Measurements from ENCODE around the gene CTBP1.
A peak's percentile ranks its signal among the peaks of the same experiment; 100 is the strongest.

CTBP1 gene

GRCh38 chr4:1168191-1169101 is 80.5 kb downstream of the CTBP1 start:
- H3K4me3 ChIP-seq (replicated peaks; ENCODE audit: low read depth, low read length): no peak overlapping the region
- no peak for DNase-seq (ENCODE audit: low read depth)

GRCh38 chr4:1167244-1167949 is 81.5 kb downstream of the CTBP1 start:
- DNase-seq (ENCODE audit: low read depth): peak; percentile 79
- peak overlapping the region; percentile 49 for H3K4me3 ChIP-seq (replicated peaks; ENCODE audit: low read depth, low read length)
- TF ChIP-seq CTCF (IDR thresholded peaks at IDR 0.05; ENCODE audit: low read length, missing control alignments): peak; percentile 86

More at GRCh38 chr4:1168191-1169101, 80.5 kb downstream of the CTBP1 start:
- no peak for TF ChIP-seq CTCF (IDR thresholded peaks at IDR 0.05; ENCODE audit: low read length, missing control alignments)

- no peak overlapping the region for H3K4me3 ChIP-seq (replicated peaks; ENCODE audit: low read depth, low read length)
- no peak for DNase-seq (ENCODE audit: low read depth)
- TF ChIP-seq CTCF (IDR thresholded peaks at IDR 0.05; ENCODE audit: low read length, missing control alignments): no peak
Measured at GRCh38 chr4:1166509-1167243, 82.3 kb downstream of the CTBP1 start.

DNA sequence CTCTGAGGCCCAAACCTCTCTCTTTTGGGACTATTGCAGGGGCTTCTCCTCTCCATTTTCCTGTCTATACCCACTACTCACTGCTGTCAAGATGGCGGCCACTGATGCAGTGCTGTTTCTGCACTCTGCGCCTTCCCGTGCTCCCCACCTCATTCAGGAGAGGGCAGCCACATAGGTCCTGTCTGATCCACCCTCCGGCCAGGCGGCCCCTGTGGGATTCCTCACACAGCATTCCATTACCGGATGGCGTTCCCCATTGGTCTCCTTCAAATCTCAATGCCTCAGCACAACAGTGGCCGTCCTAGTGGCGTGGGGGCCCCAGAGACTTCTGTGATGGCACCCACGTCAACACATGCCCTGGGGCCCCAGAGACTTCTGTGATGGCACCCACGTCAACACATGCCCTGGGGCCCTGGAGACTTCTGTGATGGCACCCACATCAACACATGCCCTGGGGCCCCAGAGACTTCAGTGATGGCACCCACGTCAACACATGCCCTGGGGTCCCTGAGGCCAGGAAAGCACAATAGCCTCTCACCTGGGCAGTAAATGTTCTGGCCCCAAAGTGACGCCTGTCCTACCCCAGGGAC is 83.9 kb downstream of the CTBP1 start:
- TF ChIP-seq CTCF (IDR thresholded peaks at IDR 0.05; ENCODE audit: low read length, missing control alignments): no peak

DNA sequence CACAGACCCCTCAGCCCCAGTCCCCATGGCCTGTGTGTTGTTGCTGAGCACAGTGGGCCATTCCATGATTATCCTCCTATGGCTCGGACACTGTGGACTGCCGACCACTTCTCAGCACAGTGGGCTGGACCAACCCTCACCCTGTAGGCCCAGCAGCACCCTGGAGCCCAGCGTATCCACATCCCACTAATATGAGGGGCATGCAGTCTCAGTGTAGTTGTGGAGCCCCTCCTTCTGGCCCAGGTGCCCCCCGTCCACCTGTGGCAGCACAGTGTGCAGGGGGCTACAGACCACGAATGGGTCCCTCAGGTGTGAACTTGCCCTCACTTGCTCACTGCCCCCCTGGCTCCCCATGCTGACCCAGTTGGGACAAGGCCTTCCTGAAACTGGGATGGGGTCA is 84.5 kb downstream of the CTBP1 start:
- no peak for TF ChIP-seq CTCF (IDR thresholded peaks at IDR 0.05; ENCODE audit: low read length, missing control alignments)
- DNase-seq (ENCODE audit: low read depth): no peak
- H3K4me3 ChIP-seq (replicated peaks; ENCODE audit: low read depth, low read length): no peak overlapping the region

More for the DNA sequence above, 83.9 kb downstream of the CTBP1 start:
- H3K4me3 ChIP-seq (replicated peaks; ENCODE audit: low read depth, low read length): no peak overlapping the region
- DNase-seq (ENCODE audit: low read depth): no peak

DNA sequence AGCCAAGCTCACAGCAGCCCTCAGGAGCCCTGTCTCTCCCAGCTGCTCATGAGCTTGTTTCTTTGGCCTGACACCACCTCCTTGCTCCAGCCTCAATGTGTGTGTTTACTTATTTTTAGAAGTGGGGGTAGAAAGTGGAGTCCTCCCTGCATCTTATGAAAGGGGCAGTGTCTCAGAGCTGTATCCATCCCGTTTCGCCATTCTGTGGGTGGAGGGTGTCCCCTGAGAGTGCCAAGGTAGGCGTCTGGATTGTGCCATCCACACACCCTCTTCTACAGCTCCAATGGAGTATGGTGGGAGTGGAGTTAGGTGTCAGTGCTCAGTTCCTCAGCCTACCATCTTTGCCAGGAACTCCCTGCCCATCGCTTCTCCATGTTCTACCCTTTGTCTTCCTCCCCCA is 84.9 kb downstream of the CTBP1 start:
- no peak for TF ChIP-seq CTCF (IDR thresholded peaks at IDR 0.05; ENCODE audit: low read length, missing control alignments)
- no peak for DNase-seq (ENCODE audit: low read depth)
- no peak overlapping the region for H3K4me3 ChIP-seq (replicated peaks; ENCODE audit: low read depth, low read length)

Measured in fibroblast of pulmonary artery (primary cell).